Effector CD8-positive, alpha-beta T cell (primary cell): ENCODE results near the gene ZFX.

Source experiments
- DNase-seq: peaks from one replicate; lab custom pipeline; 2025; lab: John Stamatoyannopoulos, UW

The ZFX gene

GRCh38 chrX:24201216-24201615 is 51.7 kb downstream of the ZFX start:
- no peak for DNase-seq

DNA sequence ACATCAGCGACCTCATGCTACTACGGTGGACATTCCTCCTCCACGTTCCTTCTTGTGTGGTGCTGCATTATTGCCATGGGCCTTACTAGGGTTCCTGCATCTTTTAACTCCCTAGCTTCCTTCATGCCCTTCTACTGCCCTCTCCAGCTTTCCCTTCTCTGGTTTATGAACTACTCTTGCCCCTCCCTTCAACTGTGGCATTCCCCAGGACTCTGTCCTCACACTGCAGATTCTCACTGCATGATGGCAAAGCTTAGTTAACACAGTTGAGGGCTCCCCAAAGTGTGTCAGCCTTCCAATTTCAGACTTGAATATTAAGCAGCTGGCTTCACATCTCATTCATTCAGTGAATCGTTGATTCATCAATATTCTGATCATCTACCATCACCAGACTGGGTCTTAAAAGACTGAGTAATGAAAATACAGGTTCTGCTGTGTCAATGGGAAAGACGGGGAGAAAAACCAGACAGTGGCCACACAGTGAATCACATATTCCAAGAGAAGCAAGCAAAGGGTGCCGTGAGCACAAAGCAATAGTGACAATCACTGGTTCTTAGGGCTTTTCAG is 53.0 kb downstream of the ZFX start:
- DNase-seq, result no peak

DNA sequence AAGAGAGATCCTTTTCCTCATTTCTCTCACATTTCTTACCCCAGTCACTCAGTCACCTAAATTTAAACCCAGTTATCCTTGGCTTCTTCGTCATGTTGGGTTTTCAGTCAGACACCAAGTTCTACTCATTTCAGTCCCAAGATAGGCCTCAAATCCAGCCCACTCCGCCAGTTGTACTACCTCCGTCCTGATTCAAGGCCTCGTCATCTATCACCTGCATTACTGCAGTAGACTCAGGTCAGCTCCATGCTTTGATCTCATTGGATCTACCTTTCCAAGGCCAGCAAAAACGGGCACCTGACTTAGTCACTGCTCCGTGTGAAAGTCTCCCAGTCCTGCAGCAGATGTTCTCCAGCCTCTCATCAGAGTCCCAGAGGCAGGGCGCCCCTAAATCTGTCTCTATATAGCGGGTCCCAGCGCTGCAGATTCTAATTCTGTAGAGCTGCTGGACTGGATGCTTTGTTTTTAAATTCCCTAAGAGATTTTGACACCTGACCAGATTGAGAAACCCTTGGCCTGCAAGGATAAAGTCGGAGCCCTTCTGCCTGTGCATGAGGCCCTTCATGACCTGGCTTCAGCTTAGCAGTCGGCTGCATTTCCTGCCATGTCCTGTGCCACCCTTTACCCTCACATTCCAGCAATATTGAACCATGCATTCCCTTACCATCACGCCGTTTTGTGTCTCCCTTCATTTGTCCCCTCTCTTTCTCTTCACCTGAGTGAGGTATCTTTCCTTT is 53.7 kb downstream of the ZFX start:
- DNase-seq, result no peak

- DNase-seq, result no peak
These were observed 54.8 kb downstream of the ZFX start for GRCh38 chrX:24204331-24204730.

GRCh38 chrX:24204958-24205357 is 55.4 kb downstream of the ZFX start:
- DNase-seq, result no peak

- no peak for DNase-seq
These were observed 58.3 kb downstream of the ZFX start for GRCh38 chrX:24207826-24208225.

DNA sequence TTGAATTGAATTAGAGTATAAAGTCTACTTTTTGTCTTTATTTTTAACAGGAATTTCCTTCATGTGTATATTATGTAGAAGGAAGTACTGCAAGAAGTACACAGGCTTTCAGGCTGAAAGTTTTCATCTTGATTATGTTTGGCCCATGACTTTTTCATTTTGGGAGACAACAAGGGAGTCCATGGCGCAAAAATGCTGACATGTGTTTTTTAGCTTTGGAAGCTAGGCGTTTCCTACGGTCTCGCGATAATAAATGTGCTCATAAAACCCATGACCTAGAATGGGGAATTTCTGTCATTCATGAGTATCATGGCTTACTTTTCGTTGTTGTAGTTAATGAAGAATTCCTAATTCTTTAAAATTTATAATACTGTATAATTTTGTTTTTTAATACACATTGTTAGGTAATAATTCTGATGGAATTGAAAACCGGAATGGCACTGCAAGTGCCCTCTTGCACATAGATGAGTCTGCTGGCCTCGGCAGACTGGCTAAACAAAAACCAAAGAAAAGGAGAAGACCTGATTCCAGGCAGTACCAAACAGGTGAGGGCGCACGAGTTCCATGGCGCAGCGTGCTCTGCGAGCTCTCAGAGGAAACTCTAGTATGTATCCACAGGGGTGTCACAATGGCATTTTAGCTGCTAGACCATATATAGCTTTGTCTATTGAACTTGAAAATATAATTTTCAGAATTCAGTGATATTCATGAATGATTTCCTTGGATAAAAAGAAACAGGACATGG is 59.1 kb downstream of the ZFX start:
- no peak for DNase-seq

- no peak for DNase-seq
These were observed 60.7 kb downstream of the ZFX start for GRCh38 chrX:24210190-24210589.

DNA sequence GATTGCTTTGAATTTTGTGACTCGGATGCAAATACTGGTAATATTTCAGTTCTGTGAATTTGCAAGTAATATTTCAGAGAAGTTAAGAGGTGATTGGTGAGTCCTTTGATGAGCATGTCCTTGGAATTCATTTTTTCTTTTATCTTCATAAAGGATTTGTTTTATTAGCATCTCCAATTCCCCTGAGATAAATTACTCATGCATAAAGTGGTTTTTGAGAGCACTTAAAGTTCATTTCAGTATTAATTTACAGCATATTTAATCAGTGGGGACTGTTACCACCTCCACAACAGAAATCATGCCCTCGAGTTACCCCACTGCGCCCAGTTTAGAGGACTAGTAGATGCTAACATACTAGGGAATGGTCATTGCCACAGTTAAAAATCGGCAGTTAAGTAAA is 65.0 kb downstream of the ZFX start:
- no peak for DNase-seq

DNA sequence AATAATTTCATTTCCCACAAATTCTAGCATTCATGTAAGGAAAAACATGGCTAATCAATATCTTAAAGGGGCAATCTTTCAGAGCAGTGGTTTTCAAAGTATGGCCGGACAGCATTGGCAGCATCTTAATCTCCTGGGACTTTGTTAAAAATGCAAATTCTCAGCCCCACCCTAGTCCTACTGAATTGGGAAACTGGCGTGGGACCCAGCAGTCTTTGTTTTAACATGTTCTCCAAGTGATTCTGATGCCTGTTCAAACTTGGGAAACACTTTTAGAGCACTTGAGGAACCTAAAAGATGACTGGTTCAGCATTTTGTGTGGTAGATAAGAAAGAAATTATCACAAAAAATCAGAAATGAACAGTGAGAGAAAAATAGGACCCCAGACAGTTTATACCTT is 65.7 kb downstream of the ZFX start:
- no peak for DNase-seq

DNA sequence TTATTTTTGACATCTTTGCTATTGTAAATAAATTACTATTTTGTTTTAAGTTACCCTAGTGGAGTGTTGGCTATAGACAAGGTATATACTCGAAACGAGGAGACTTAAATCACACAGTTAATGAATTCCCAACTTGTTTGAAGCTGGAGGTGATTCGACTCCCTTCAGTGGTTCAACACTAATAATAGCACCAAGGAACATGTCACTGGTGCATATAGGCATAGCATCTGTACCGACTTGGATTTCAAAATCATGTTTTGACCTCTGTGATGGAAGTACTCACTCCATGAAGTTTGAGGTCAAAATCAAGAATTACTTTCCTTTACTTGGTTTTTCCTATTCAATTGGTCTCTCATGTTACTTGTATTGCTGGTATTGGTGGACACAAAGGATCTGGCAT is 66.5 kb downstream of the ZFX start:
- no peak for DNase-seq

GRCh38 chrX:24216827-24217226 is 67.3 kb downstream of the ZFX start:
- no peak for DNase-seq

DNA sequence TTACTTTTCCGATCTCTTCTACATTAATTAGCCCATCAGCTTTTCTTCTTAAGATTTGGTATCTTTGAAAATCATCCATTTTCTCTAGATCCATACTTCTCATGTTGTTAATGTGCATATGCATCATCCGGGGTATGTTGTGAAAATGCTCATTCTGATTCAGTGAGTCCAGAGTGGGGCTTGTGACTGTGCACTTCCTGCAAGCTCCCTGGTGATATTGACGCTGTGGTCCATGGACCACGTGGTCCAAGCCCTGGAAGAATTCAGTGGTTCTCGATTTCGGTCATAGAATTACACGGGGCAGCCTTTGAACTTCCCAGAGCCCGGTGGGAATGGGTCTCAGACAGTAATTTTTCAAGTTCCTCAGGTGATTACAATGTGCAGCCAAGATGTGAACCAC is 69.8 kb downstream of the ZFX start:
- no peak for DNase-seq

DNA sequence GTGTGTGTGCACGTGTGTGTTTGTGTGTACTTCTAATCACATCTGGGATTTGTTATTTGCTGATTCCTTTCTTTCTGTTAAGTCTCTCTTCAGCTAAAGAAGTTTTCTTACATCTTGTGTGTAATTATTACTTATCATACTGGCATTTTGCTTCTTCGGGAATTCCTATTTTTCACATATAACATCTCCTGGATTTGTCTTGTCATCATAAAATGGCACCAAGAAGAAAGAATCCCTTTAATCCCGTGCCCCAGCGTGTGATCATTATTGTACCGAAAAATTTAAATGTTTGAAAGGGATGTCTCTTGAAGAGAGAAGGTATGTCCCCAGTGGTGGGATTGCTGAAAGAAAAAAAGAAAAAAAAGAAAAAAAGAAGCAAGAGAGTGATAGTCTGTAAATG is 72.3 kb downstream of the ZFX start:
- no peak for DNase-seq

DNA sequence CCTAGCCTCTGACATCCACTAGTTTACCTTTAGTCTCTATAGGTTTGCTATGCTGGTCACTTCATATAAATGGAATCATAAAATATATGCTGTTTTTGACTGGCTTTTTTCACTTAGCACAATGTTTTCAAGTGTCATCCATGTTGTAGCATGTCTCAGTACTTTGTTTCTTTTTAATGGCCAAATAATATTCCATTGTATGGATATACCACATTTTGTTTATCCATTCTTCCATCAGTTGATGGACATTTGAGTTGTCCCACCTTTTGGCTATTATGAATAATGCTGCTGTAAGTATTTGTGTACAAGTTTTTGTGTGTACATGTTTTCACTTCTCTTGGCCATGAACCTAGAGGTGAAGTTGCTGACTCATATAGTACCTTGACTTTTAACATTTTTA is 75.7 kb downstream of the ZFX start:
- DNase-seq, result no peak

- DNase-seq, result no peak
These were observed 76.6 kb downstream of the ZFX start for GRCh38 chrX:24226176-24226575.

DNA sequence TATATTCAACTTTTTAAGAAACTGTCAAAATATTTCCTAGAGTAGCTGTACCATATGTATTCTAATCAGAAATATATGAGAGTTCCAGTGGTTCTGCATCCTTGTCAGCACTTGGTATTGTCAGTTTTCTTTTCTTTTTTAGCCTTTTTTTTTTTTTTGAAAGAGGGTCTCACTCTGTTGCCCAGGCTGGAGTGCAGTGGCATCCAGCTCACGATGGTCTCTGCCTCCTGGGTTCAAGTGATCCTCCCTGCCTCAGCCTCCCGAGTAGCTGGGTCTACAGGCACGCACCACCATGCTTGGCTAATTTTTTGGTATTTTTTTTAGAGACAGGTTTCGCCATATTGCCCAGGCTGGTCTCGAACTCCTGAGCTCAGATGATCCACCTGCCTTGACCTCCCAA is 79.1 kb downstream of the ZFX start:
- no peak for DNase-seq

DNA sequence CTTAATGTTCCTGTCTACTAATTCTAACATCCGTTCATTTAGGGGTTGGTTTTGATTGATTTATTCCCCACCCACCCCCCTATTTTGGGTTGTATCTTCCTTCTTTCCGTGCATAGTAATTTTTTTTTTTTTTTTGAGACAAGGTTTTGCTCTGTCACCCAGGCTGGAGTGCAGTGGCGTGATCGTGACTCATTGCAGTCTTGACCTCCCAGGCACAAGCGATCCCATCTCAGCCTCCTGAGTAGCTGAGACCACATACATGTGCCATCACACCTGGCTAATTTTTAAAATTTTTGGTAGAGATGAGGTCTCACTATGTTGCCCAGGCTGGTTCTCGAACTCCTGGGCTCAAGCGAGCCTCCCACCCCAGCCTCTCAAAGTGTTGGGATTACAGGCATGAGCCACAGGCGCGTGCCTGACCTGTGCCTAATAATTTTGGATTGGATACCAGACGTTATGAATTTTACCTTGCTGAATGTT is 79.9 kb downstream of the ZFX start:
- DNase-seq, result no peak

GRCh38 chrX:24229976-24230375 is 80.4 kb downstream of the ZFX start:
- no peak for DNase-seq

DNA sequence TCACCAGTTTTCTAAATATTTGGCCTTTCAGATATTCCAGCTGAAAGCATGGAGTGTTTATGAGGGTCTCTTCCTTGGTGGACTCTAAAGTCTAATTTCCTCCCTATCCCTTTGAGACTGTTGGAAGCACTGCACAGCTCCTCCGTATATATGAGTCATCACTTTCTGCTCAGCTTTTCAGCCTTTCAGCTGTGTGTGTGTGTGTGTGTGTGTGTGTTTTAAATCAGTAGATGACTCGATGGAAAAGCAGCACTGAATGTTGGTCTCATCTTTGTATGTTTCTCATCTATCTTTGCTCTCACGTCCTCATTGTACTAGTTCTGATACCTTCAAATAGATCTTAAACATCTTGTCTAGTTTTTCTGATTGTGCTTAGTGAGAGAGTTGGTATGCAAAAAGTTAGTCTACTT is 81.6 kb downstream of the ZFX start:
- no peak for DNase-seq

GRCh38 chrX:24231641-24232179 is 82.2 kb downstream of the ZFX start:
- DNase-seq, result no peak

- DNase-seq, result no peak
These were observed 83.3 kb downstream of the ZFX start for GRCh38 chrX:24232796-24233195.
